Upper lobe of left lung (tissue), 4 donors: ENCODE data around the gene WARS2.

ENCODE experiments used
- CTCF ChIP-seq, 6 experiments: fragments of 450-650 bp in 4 of 6; fragments of 200-600 bp in 2 of 6; sonication (generic) in 2 of 6; IDR thresholded peaks; one replicate each; pipeline ENCODE4 v1.5.1; 2016 to 2019; ENCODE audit warnings: antibody characterized with exemption in 6 of 6
- POLR2A ChIP-seq, 4 donors: fragments of 450-650 bp; IDR thresholded peaks; one replicate each; pipeline ENCODE4 v1.5.1; 2016 to 2017; ENCODE audit warnings: antibody characterized with exemption in 4 of 4, mild to moderate bottlenecking in 2 of 4

GRCh38 chr1:119139857-119140176 is 636 bp downstream of the WARS2 start:
- TF ChIP-seq POLR2A (IDR thresholded peaks at IDR 0.05) (no peak), CTCF (IDR thresholded peaks at IDR 0.05) (no peak)
